ENCODE data around the gene CDH13.

DNA sequence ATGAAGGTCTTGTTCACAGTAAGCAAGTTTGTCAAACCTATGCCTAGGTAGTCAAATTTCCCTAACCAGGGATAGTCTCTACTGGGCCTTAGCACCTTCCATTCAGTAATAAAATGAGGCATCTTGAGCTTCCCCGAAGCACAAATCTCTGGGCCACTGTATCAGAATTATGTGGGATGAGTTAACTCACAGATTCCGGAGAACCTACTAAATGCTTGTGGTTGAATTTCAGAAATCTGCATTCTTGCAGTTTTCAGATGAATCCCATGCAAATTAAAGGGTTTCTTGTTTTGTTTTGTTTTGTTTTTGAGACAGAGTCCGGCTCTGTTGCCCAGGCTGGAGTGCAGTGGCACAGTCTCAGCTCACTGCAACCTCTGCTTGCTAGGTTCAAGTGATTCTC, 702.2 kb downstream of the CDH13 start:
- TF ChIP-seq, protein P1, sequence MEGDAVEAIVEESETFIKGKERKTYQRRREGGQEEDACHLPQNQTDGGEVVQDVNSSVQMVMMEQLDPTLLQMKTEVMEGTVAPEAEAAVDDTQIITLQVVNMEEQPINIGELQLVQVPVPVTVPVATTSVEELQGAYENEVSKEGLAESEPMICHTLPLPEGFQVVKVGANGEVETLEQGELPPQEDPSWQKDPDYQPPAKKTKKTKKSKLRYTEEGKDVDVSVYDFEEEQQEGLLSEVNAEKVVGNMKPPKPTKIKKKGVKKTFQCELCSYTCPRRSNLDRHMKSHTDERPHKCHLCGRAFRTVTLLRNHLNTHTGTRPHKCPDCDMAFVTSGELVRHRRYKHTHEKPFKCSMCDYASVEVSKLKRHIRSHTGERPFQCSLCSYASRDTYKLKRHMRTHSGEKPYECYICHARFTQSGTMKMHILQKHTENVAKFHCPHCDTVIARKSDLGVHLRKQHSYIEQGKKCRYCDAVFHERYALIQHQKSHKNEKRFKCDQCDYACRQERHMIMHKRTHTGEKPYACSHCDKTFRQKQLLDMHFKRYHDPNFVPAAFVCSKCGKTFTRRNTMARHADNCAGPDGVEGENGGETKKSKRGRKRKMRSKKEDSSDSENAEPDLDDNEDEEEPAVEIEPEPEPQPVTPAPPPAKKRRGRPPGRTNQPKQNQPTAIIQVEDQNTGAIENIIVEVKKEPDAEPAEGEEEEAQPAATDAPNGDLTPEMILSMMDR (conservative IDR thresholded peaks at IDR 0.05; ENCODE audit: low read length) = no peak
- no peak for TF ChIP-seq EZH2phosphoT487 (IDR thresholded peaks at IDR 0.05; ENCODE audit: borderline replicate concordance, low read depth, low read length)

Measured in OCI-LY7 (cell line).